ENCODE data around the gene FOXL1. TPM values are rescaled to one million over a fixed set of nuclear protein-coding genes. Genes with fewer than 3 reads are reported as not detected.

The FOXL1 gene
- total and polyA plus RNA-seq, 2 of the 13 experiments (the other 11 are each of a cell fraction or from before 2014, with no cell fraction given): not detected

- no peak for ATAC-seq
- WGBS (ENCODE audit: low lambda C conversion rate): 91% methylated on average over 19 of the region's 21 CpGs
- H3K27me3 ChIP-seq (ENCODE audit: control insufficient read depth in 1 of 2, insufficient read depth in 2 of 2, low read length in 2 of 2): no peaks in the 10 kb centered on the region
- in situ Hi-C loops (cut with HindIII; ENCODE audit: extremely low pct_ligation_motif_present, low pct_unique_long_range_greater_than_20kb) (no loop called here), intact Hi-C loops (cut with micrococcal nuclease; ENCODE audit: unreplicated experiment) (no loop called here)
- POLR2A ChIA-PET: no interaction called here
- no peak overlapping the region for H3K4me2 ChIP-seq (ENCODE audit: low read depth, low read length)
- no peaks in the 10 kb centered on the region for H3K9me3 ChIP-seq (ENCODE audit: low read length)
- no peaks in the 10 kb centered on the region for H3K4me1 ChIP-seq (ENCODE audit: insufficient read depth, low read length)
- no peaks in the 10 kb centered on the region for H3K79me2 ChIP-seq (ENCODE audit: insufficient read depth, low read length)
- FAIRE-seq: no peak
- BruUV-seq (replicated peaks): no TSS peak
- H3K27ac ChIP-seq (ENCODE audit: extremely low read length, insufficient read depth, low read length): no peak overlapping the region
- H4K20me1 ChIP-seq (ENCODE audit: insufficient read depth, low read length): no peaks in the 10 kb centered on the region
- no peak for DNase-seq (ENCODE audit: low spot score)
- no peak overlapping the region for H2AFZ ChIP-seq (ENCODE audit: low read length)
- no peak overlapping the region for H3K9ac ChIP-seq (ENCODE audit: insufficient read depth, low read depth, low read length)
- CTCF ChIA-PET (ENCODE audit: low intra/inter-chr PET ratio, low total read pairs): no interaction called here
- H3K36me3 ChIP-seq (replicated peaks in 1 of 2; ENCODE audit: control insufficient read depth in 1 of 2, insufficient read depth in 2 of 2, low read length in 2 of 2): peaks cover 27 to 76% of the 10 kb centered on the region in 2 experiments
- no peak overlapping the region for H3K4me3 ChIP-seq (replicated peaks in 1 of 3; ENCODE audit: insufficient read depth in 1 of 3, low read depth in 2 of 3, low read length in 3 of 3)
- TF ChIP-seq ZBTB10 (CRISPR knock-in tag; IDR thresholded peaks at IDR 0.05; ENCODE audit: borderline replicate concordance) (no peak), ZBTB37 (CRISPR knock-in tag; IDR thresholded peaks at IDR 0.05) (no peak), ZNF18 (CRISPR knock-in tag; IDR thresholded peaks at IDR 0.05; ENCODE audit: insufficient replicate concordance) (no peak), GRHL1 (CRISPR knock-in tag; conservative IDR thresholded peaks at IDR 0.05) (no peak), GABPA (IDR thresholded peaks at IDR 0.05; ENCODE audit: low read depth, low read length) (no peak), GABPA (CRISPR knock-in tag; IDR thresholded peaks at IDR 0.05; ENCODE audit: low read depth) (no peak), FOXK1 (CRISPR knock-in tag; IDR thresholded peaks at IDR 0.05; ENCODE audit: borderline replicate concordance, low read depth) (no peak), XBP1 (CRISPR knock-in tag; IDR thresholded peaks at IDR 0.05) (no peak), ATF5 (CRISPR knock-in tag; IDR thresholded peaks at IDR 0.05; ENCODE audit: low read depth) (no peak), ZNF24 (IDR thresholded peaks at IDR 0.05) (no peak), TGIF2 (CRISPR knock-in tag; IDR thresholded peaks at IDR 0.05) (no peak), FUBP1 (CRISPR knock-in tag; IDR thresholded peaks at IDR 0.05; ENCODE audit: borderline replicate concordance) (no peak)
Observed at GRCh38 chr16:86542756-86543750, 35.3 kb upstream of the FOXL1 start.
